K562 (cell line): ENCODE measurements around the gene PCBP4. TPM values are rescaled to one million over a fixed set of nuclear protein-coding genes. Genes with fewer than 3 reads are reported as not detected.
A peak's percentile ranks its signal among the peaks of the same experiment; 100 is the strongest.

ENCODE experiments used
- ATF7 ChIP-seq: fragments of 450-650 bp; IDR thresholded peaks from 2 replicates; pipeline ENCODE4 v1.7.1; 2014; ENCODE audit warnings: mild to moderate bottlenecking, moderate library complexity
- BHLHE40 ChIP-seq: IDR thresholded peaks from 2 replicates; pipeline ENCODE4 v1.6.1; 2011; ENCODE audit warnings: low read length, improper control_type of control experiment
- CBX2 ChIP-seq: fragments of 200-600 bp; sonication (generic); IDR thresholded peaks from one replicate; pipeline ENCODE4 v1.6.1; 2012; ENCODE audit warnings: mild to moderate bottlenecking, low read length, inconsistent platforms; ENCODE audit not compliant: insufficient read depth, poor library complexity, severe bottlenecking
- ETV5 ChIP-seq: sonication (generic); formaldehyde crosslinking; IDR thresholded peaks from 2 replicates; pipeline ENCODE4 v1.4.0; 2020; ENCODE audit warnings: low read depth, mild to moderate bottlenecking, missing genetic modification reagents
- FIP1L1 ChIP-seq: fragments of 200-400 bp; formaldehyde crosslinking; IDR thresholded peaks from 2 replicates; pipeline ENCODE4 v1.6.1; 2018; ENCODE audit warnings: mild to moderate bottlenecking, low read depth, low read length; ENCODE audit not compliant: poor library complexity, severe bottlenecking
- FOXK2 ChIP-seq, 2 experiments: fragments of 450-650 bp; IDR thresholded peaks in 1 of 2; conservative IDR thresholded peaks in 1 of 2; 2 replicates each; pipeline ENCODE4 v1.6.1; 2016; ENCODE audit warnings: low read depth in 2 of 2, mild to moderate bottlenecking in 1 of 2
- HDAC1 ChIP-seq, 2 experiments: fragments of 450-650 bp; IDR thresholded peaks; 2 replicates each; pipeline ENCODE4 v1.6.1; 2016 to 2017; ENCODE audit warnings: inconsistent platforms in 1 of 2, mild to moderate bottlenecking in 1 of 2, moderate library complexity in 1 of 2
- HINFP ChIP-seq: fragments of 450-650 bp; conservative IDR thresholded peaks from 2 replicates; pipeline ENCODE4 v1.6.1; 2016; ENCODE audit warnings: missing genetic modification characterization, low read depth, mild to moderate bottlenecking, control low read depth, missing compliant biosample characterization
- HMG20A ChIP-seq: fragments of 450-650 bp; formaldehyde crosslinking; conservative IDR thresholded peaks from 2 replicates; pipeline ENCODE4 v1.4.0; 2020; ENCODE audit warnings: mild to moderate bottlenecking, mixed read lengths
- IRF2 ChIP-seq: sonication (generic); formaldehyde crosslinking; IDR thresholded peaks from 2 replicates; pipeline ENCODE4 v1.8.1; 2022; ENCODE audit warnings: mild to moderate bottlenecking, missing genetic modification reagents
- KAT7 ChIP-seq: sonication (generic); formaldehyde crosslinking; IDR thresholded peaks from 2 replicates; pipeline ENCODE4 v1.8.0; 2022; ENCODE audit warnings: missing genetic modification reagents, mild to moderate bottlenecking, borderline replicate concordance
- KDM5B ChIP-seq: fragments of 200-600 bp; sonication (generic); IDR thresholded peaks from 2 replicates; pipeline ENCODE4 v1.6.1; 2012; ENCODE audit warnings: low read depth, mild to moderate bottlenecking, moderate library complexity, low read length, control low read depth, inconsistent platforms; ENCODE audit not compliant: insufficient replicate concordance
- L3MBTL2 ChIP-seq: fragments of 450-650 bp; IDR thresholded peaks from 2 replicates; pipeline ENCODE4 v1.6.1; 2016; ENCODE audit warnings: mild to moderate bottlenecking, moderate library complexity
- MEIS2 ChIP-seq: fragments of 450-650 bp; IDR thresholded peaks from 2 replicates; pipeline ENCODE4 v1.6.1; 2014; ENCODE audit warnings: mild to moderate bottlenecking; ENCODE audit not compliant: partially characterized antibody
- MXI1 ChIP-seq: IDR thresholded peaks from 2 replicates; pipeline ENCODE4 v1.6.1; 2011; ENCODE audit warnings: low read depth, mild to moderate bottlenecking, improper control_type of control experiment, low read length
- MYNN ChIP-seq, 2 experiments: sonication (generic); formaldehyde crosslinking in 1 of 2; IDR thresholded peaks; 2 replicates each; pipeline versions ENCODE4 v1.5.0 to v1.6.1; 2016 to 2020; ENCODE audit warnings: antibody characterized with exemption in 1 of 2, missing genetic modification reagents in 1 of 2
- POLR2B ChIP-seq: fragments of 450-650 bp; IDR thresholded peaks from 2 replicates; pipeline ENCODE4 v1.6.1; 2018; ENCODE audit warnings: low read depth; ENCODE audit not compliant: partially characterized antibody
- RB1 ChIP-seq: fragments of 450-650 bp; IDR thresholded peaks from 2 replicates; pipeline ENCODE4 v1.6.1; 2017; ENCODE audit warnings: low read depth, mild to moderate bottlenecking
- SAFB2 ChIP-seq: fragments of 200-400 bp; formaldehyde crosslinking; IDR thresholded peaks from 2 replicates; pipeline ENCODE4 v1.6.1; 2018; ENCODE audit warnings: borderline replicate concordance, low read length, low read depth, moderate library complexity; ENCODE audit not compliant: severe bottlenecking
- SIN3A ChIP-seq, 2 experiments: fragments of 150-350 bp in 1 of 2; IDR thresholded peaks; 2 replicates each; pipeline ENCODE4 v1.6.1; 2011 to 2016; ENCODE audit warnings: borderline replicate concordance in 2 of 2, low read depth in 2 of 2, low read length in 2 of 2, mild to moderate bottlenecking in 2 of 2, moderate library complexity in 2 of 2; ENCODE audit not compliant: control insufficient read depth in 1 of 2
- SMAD3 ChIP-seq: fragments of 450-650 bp; formaldehyde crosslinking; conservative IDR thresholded peaks from 2 replicates; pipeline ENCODE4 v1.4.0; 2020; ENCODE audit warnings: mild to moderate bottlenecking
- SRSF7 ChIP-seq: fragments of 200-400 bp; formaldehyde crosslinking; optimal IDR thresholded peaks from 2 replicates; pipeline ENCODE3; 2017; ENCODE audit warnings: mild to moderate bottlenecking, low read depth, low read length
- TAF7 ChIP-seq: fragments of 450-650 bp; IDR thresholded peaks from 2 replicates; pipeline ENCODE4 v1.6.1; 2016; ENCODE audit warnings: missing genetic modification characterization, missing compliant biosample characterization
- TCF3 ChIP-seq: sonication (generic); formaldehyde crosslinking; IDR thresholded peaks from 2 replicates; pipeline ENCODE4 v1.4.0; 2020; ENCODE audit warnings: mild to moderate bottlenecking, missing genetic modification reagents
- TFAP4 ChIP-seq: sonication (generic); formaldehyde crosslinking; IDR thresholded peaks from 2 replicates; pipeline ENCODE4 v1.8.0; 2022; ENCODE audit warnings: missing genetic modification reagents, mild to moderate bottlenecking, moderate library complexity, borderline replicate concordance
- ZNF217 ChIP-seq: sonication (generic); formaldehyde crosslinking; IDR thresholded peaks from 2 replicates; pipeline ENCODE4 v1.8.0; 2022; ENCODE audit warnings: mild to moderate bottlenecking, missing genetic modification reagents
- polyA plus RNA-seq, 8 experiments: library from polyadenylated mRNA; depleted of rRNA in 4 of 8; stranded (reverse) in 5 of 8; unstranded in 3 of 8; fragments of >200 nt; fragmentation: Nextera tagmentation in 2 of 8; fragmentation: Illumina TruSeq in 1 of 8; extraction: Ambion mirVana in 2 of 8; extraction: Trizol in 1 of 8; gene quantifications; 2 replicates each; pipeline versions ENCODE4 v1.2.1 to v1.2.3, GENCODE V29; 2011 to 2014; ENCODE audit warnings: inconsistent platforms in 1 of 8, missing spikeins in 1 of 8
- total RNA-seq, 7 experiments: library from RNA; depleted of rRNA in 6 of 7; stranded (reverse); fragments of >200 nt in 6 of 7; fragmentation: Illumina TruSeq in 2 of 7; extraction: Trizol in 2 of 7; gene quantifications; 2 replicates each; pipeline versions ENCODE4 v1.2.1 to v1.2.3, GENCODE V29; 2011 to 2021; ENCODE audit warnings: low replicate concordance in 1 of 7

Gene PCBP4
- total and polyA plus RNA-seq, 9 of the 15 experiments (the other 6 are each of a cell fraction or from before 2014, with no cell fraction given), result 0.06 to 5.8 (median 2.6) TPM

- TF ChIP-seq ZNF217 (CRISPR knock-in tag) (no peak), SRSF7 (no peak), ETV5 (CRISPR knock-in tag) (peak; percentile 71; the same call in 1 of the 2 replicates), HMG20A (no peak), FIP1L1 (peak; percentile 88), SIN3A (IDR thresholded peaks at IDR 0.05; ENCODE audit: borderline replicate concordance in 2 of 2, control insufficient read depth in 1 of 2, low read depth in 2 of 2, low read length in 2 of 2) (peak; percentile 88 to 98), IRF2 (no peak), SAFB2 (no peak), ATF7 (peak; percentile 71), KAT7 (peak; percentile 74; the same call in 1 of the 2 replicates), CBX2 (no peak), SMAD3 (no peak), MEIS2 (peak; percentile 44), TAF7 (tag) (0 out of 2 replicates have a peak, but pooled peaks have one; percentile 50), MXI1 (peak; percentile 94), TCF3 (CRISPR knock-in tag) (peak; percentile 6; the same call in 1 of the 2 replicates), L3MBTL2 (peak; percentile 71; the same call in 1 of the 2 replicates), MYNN (IDR thresholded peaks at IDR 0.05) (peak; percentile 26; the same call in 1 of the 2 replicates), MYNN (CRISPR knock-in tag; IDR thresholded peaks at IDR 0.05) (no peak), RB1 (peak; percentile 80), FOXK2 (conservative IDR thresholded peaks at IDR 0.05 in 1 of 2, IDR thresholded peaks at IDR 0.05 in 1 of 2; ENCODE audit: low read depth in 2 of 2) (peak; percentile 84 to 92), KDM5B (peak; percentile 23), HDAC1 (IDR thresholded peaks at IDR 0.05) (peak in 1 of 2 experiments; percentile 98; a peak in 2 of 4 replicates), TFAP4 (CRISPR knock-in tag) (peak; percentile 84; the same call in 1 of the 2 replicates), HINFP (no peak), BHLHE40 (peak; percentile 82), POLR2B (peak; percentile 47)
Observed at GRCh38 chr3:51941798-51942602, 25.3 kb downstream of the PCBP4 start, which contains the start of the genes PARP3 and RRP9 (continued).
